IMR-90 (cell line): Measurements from ENCODE around the gene SURF2. TPM values are rescaled to one million over a fixed set of nuclear protein-coding genes. Genes with fewer than 3 reads are reported as not detected.
"Not testable (repeated sequence)": the region's sequence is repeated elsewhere in the genome, so short reads cannot be mapped to it uniquely, and the experiment has no call there.

Experiments
- ATAC-seq: fragments of 200-7000 bp; cut with Tn5 transposase; 2 replicates; pipeline ENCODE4 v1.9.1; 2020; ENCODE audit warnings: low read depth, mild to moderate bottlenecking, moderate library complexity
- BruUV-seq: library from RNA; stranded (reverse); fragments of 400-500 nt; replicated peaks from 2 replicates; lab custom pipeline; 2021; lab: Mats Ljungman, UMichigan
- CTCF ChIA-PET: fragments of 300-600 bp; formaldehyde crosslinking; extraction: SDS; loops from one replicate; lab custom pipeline; 2021; ENCODE audit warnings: antibody characterized with exemption; lab: Yijun Ruan, JAX
- POLR2A ChIA-PET: fragments of 300-600 bp; sonication (Branson Sonifier 250); formaldehyde crosslinking; loops from one replicate; lab custom pipeline; 2022; ENCODE audit warnings: antibody characterized with exemption; ENCODE audit not compliant: unreplicated experiment; lab: Charles Lee
- DNase-seq: peaks from one replicate; pipeline ENCODE4 v3.0.0; 2013
- H2AFZ ChIP-seq: replicated peaks from 2 replicates; pipeline ENCODE3; 2013; ENCODE audit warnings: low read length, mild to moderate bottlenecking; ENCODE audit not compliant: poor library complexity
- H2AK5ac ChIP-seq: 2 replicates; pipeline ENCODE4 v1.6.1; 2013; ENCODE audit warnings: low read depth, low read length, inconsistent platforms
- H2AK9ac ChIP-seq: replicated peaks from 2 replicates; pipeline ENCODE3; 2013; ENCODE audit warnings: mild to moderate bottlenecking, low read depth, low read length, moderate library complexity; ENCODE audit not compliant: poor library complexity
- H2BK120ac ChIP-seq: 2 replicates; pipeline ENCODE4 v1.6.1; 2013; ENCODE audit warnings: low read depth, low read length, inconsistent platforms
- H2BK15ac ChIP-seq: 3 replicates; pipeline ENCODE4 v1.6.1; 2013; ENCODE audit warnings: low read depth, low read length, inconsistent platforms
- H2BK20ac ChIP-seq: 2 replicates; pipeline ENCODE4 v1.6.1; 2013; ENCODE audit warnings: low read depth, mild to moderate bottlenecking, inconsistent platforms, low read length, moderate library complexity
- H2BK5ac ChIP-seq: 2 replicates; pipeline ENCODE4 v1.6.1; 2013; ENCODE audit warnings: mild to moderate bottlenecking, low read depth, low read length, inconsistent platforms; ENCODE audit not compliant: poor library complexity, severe bottlenecking
- H3K14ac ChIP-seq: replicated peaks from 2 replicates; pipeline ENCODE4 v1.6.1; 2013; ENCODE audit warnings: low read depth, low read length, inconsistent platforms
- H3K18ac ChIP-seq: 2 replicates; pipeline ENCODE4 v1.6.1; 2013; ENCODE audit warnings: low read depth, low read length, control low read depth
- H3K23ac ChIP-seq: 2 replicates; pipeline ENCODE4 v1.6.1; 2013; ENCODE audit warnings: low read depth, low read length, inconsistent platforms
- H3K27ac ChIP-seq: 2 replicates; pipeline ENCODE4 v1.5.1; 2013; ENCODE audit warnings: mild to moderate bottlenecking, control low read depth, low read length; ENCODE audit not compliant: insufficient read depth
- H3K27me3 ChIP-seq: 2 replicates; pipeline ENCODE4 v1.6.1; 2013; ENCODE audit warnings: low read length; ENCODE audit not compliant: control insufficient read depth, insufficient read depth
- H3K36me3 ChIP-seq: 2 replicates; pipeline ENCODE4 v1.6.1; 2013; ENCODE audit warnings: low read length, mixed read lengths; ENCODE audit not compliant: control insufficient read depth, insufficient read depth
- H3K4ac ChIP-seq: 2 replicates; pipeline ENCODE4 v1.6.1; 2013; ENCODE audit warnings: low read depth, low read length, inconsistent platforms
- H3K4me1 ChIP-seq: 2 replicates; pipeline ENCODE4 v1.6.1; 2013; ENCODE audit warnings: low read length, mixed read lengths; ENCODE audit not compliant: control insufficient read depth, insufficient read depth
- H3K4me2 ChIP-seq: 2 replicates; pipeline ENCODE4 v1.6.1; 2013; ENCODE audit warnings: low read depth, mild to moderate bottlenecking, control low read depth, low read length, moderate library complexity
- H3K4me3 ChIP-seq: 2 replicates; pipeline ENCODE4 v1.5.1; 2013; ENCODE audit warnings: low read depth, mild to moderate bottlenecking, control low read depth, low read length, moderate library complexity; ENCODE audit not compliant: insufficient read depth
- H3K56ac ChIP-seq: 2 replicates; pipeline ENCODE4 v1.6.1; 2013; ENCODE audit warnings: low read length, inconsistent platforms; ENCODE audit not compliant: insufficient read depth; ENCODE audit errors: extremely low read depth
- H3K79me1 ChIP-seq, 2 experiments: 2 replicates each; pipeline ENCODE4 v1.6.1; 2013; ENCODE audit warnings: low read length in 2 of 2, inconsistent platforms in 1 of 2, low read depth in 1 of 2
- H3K9ac ChIP-seq: 2 replicates; pipeline ENCODE4 v1.6.1; 2013; ENCODE audit warnings: low read depth, low read length, control low read depth
- H3K9me1 ChIP-seq: 2 replicates; pipeline ENCODE4 v1.6.1; 2013; ENCODE audit warnings: low read length, inconsistent platforms; ENCODE audit not compliant: insufficient read depth
- H3K9me3 ChIP-seq: 2 replicates; pipeline ENCODE4 v1.6.1; 2013; ENCODE audit warnings: low read length; ENCODE audit not compliant: control insufficient read depth, insufficient read depth
- H4K20me1 ChIP-seq: 2 replicates; pipeline ENCODE4 v1.6.1; 2013; ENCODE audit warnings: low read length, inconsistent platforms; ENCODE audit not compliant: insufficient read depth
- H4K5ac ChIP-seq: 2 replicates; pipeline ENCODE4 v1.6.1; 2013; ENCODE audit warnings: mild to moderate bottlenecking, low read depth, low read length, control low read depth
- H4K8ac ChIP-seq, 2 experiments: 2 replicates each; pipeline ENCODE4 v1.6.1; 2013; ENCODE audit warnings: low read depth in 2 of 2, low read length in 2 of 2, control low read depth in 1 of 2, inconsistent platforms in 1 of 2
- H4K91ac ChIP-seq: 2 replicates; pipeline ENCODE4 v1.6.1; 2013; ENCODE audit warnings: low read depth, low read length, inconsistent platforms; ENCODE audit not compliant: insufficient read depth
- BHLHE40 ChIP-seq: fragments of 150-350 bp; IDR thresholded peaks from 2 replicates; pipeline ENCODE4 v1.6.1; 2016; ENCODE audit warnings: mild to moderate bottlenecking, low read depth, low read length
- CHD1 ChIP-seq: IDR thresholded peaks from 2 replicates; pipeline ENCODE4 v1.6.1; 2012; ENCODE audit warnings: low read depth, low read length, improper control_type of control experiment
- ELK1 ChIP-seq: fragments of 150-350 bp; IDR thresholded peaks from 2 replicates; pipeline ENCODE4 v1.6.1; 2016; ENCODE audit warnings: low read depth, mild to moderate bottlenecking, low read length, moderate library complexity, borderline replicate concordance
- MAZ ChIP-seq: IDR thresholded peaks from 2 replicates; pipeline ENCODE4 v1.6.1; 2012; ENCODE audit warnings: low read depth, mild to moderate bottlenecking, low read length, improper control_type of control experiment, moderate library complexity, borderline replicate concordance
- SMC3 ChIP-seq: fragments of 150-350 bp; IDR thresholded peaks from 2 replicates; pipeline ENCODE4 v1.6.1; 2016; ENCODE audit warnings: low read depth, mild to moderate bottlenecking, antibody characterized with exemption, low read length, moderate library complexity
- WGBS, 2 experiments: methylation state at CpG; one replicate each; pipeline versions ENCODE4 v1.1.5 to v1.1.7; 2013; ENCODE audit warnings: missing lambda C conversion rate in 2 of 2; ENCODE audit not compliant: insufficient read length in 1 of 2; ENCODE audit errors: extremely low coverage in 2 of 2; 5-methylcytosine and 5-hydroxymethylcytosine counted together
- dilution Hi-C: fragments of 300-500 bp; cut with HindIII; formaldehyde crosslinking; loops from one replicate; pipeline ENCODE4 v1.14.3; 2018; ENCODE audit warnings: low sequenced_read_pairs; ENCODE audit not compliant: unreplicated experiment
- in situ Hi-C: fragments of 300-500 bp; cut with MboI; formaldehyde crosslinking; loops from 3 replicates; pipeline ENCODE4 v1.14.3; 2019; ENCODE audit warnings: low sequenced_read_pairs, inconsistent platforms, mixed read lengths
- intact Hi-C: fragments of 100-400 bp; cut with micrococcal nuclease; formaldehyde crosslinking; loops from 2 replicates; pipeline ENCODE4 v1.10.0; 2022
- polyA plus RNA-seq, 3 experiments: library from polyadenylated mRNA; depleted of rRNA; stranded (reverse); fragments of >200 nt; gene quantifications; 2 replicates each; pipeline ENCODE4 v1.2.3, GENCODE V29; 2012; ENCODE audit warnings: low replicate concordance in 1 of 3
- total RNA-seq: library from RNA; depleted of rRNA; stranded (reverse); fragments of >200 nt; gene quantifications from 2 replicates; pipeline ENCODE4 v1.2.3, GENCODE V29; 2012
- TF ChIP-seq, protein P1 (sequence below): fragments of 150-350 bp; IDR thresholded peaks from 2 replicates; pipeline ENCODE4 v1.6.1; 2017; ENCODE audit warnings: mild to moderate bottlenecking, antibody characterized with exemption, low read length, low read depth

The SURF2 gene
- total and polyA plus RNA-seq, 2 of the 4 experiments (the other 2 are of a cell fraction): 9.9 to 16.3 TPM

DNA sequence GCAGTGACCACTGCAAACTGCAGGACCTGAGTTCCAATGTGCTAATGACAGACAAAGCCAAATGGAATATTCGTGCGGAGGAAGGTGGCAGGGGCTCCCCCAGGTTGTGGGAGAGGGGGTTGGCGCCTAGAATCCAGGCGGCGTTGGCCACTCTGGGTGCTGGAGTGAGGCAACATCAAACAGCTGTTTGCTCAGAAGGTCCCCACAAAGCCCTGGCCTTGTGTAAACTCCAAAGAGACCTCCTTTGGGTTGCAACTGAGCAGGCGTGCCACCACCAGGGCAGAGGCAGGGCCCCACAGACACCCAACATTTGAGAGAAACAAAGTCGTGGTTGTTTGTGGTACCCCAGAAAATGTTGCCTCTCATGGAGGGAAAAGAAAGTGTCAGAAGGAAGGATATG, 34.4 kb downstream of the SURF2 start:
- no peaks in the 10 kb centered on the region for H3K4me1 ChIP-seq
- H3K79me1 ChIP-seq: no peaks in the 10 kb centered on the region
- H3K9me1 ChIP-seq: no peaks in the 10 kb centered on the region
- H3K9ac ChIP-seq: no peak overlapping the region
- H3K36me3 ChIP-seq: no peaks in the 10 kb centered on the region
- H2BK15ac ChIP-seq: no peak overlapping the region
- TF ChIP-seq BHLHE40: no peak
- no peak for TF ChIP-seq CHD1
- TF ChIP-seq ELK1: no peak
- no peak for TF ChIP-seq MAZ
- no peak for TF ChIP-seq SMC3
- TF ChIP-seq, protein P1, sequence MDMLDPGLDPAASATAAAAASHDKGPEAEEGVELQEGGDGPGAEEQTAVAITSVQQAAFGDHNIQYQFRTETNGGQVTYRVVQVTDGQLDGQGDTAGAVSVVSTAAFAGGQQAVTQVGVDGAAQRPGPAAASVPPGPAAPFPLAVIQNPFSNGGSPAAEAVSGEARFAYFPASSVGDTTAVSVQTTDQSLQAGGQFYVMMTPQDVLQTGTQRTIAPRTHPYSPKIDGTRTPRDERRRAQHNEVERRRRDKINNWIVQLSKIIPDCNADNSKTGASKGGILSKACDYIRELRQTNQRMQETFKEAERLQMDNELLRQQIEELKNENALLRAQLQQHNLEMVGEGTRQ: no peak
- H3K56ac ChIP-seq: no peak overlapping the region
- H2BK5ac ChIP-seq: no peak overlapping the region
- no peak overlapping the region for H3K18ac ChIP-seq
- dilution Hi-C loops (no loop called here), in situ Hi-C loops (no loop called here), intact Hi-C loops (no loop called here)
- no peak overlapping the region for H3K14ac ChIP-seq
- H3K4me2 ChIP-seq: no peak overlapping the region
- H3K4ac ChIP-seq: no peak overlapping the region
- ChIA-PET CTCF (no interaction called here), POLR2A (no interaction called here)
- no peak overlapping the region for H3K27ac ChIP-seq
- DNase-seq (no peak), ATAC-seq (no peak)
- no peak overlapping the region for H2AK5ac ChIP-seq
- 40% methylated on average over 1 of the region's 7 CpGs; no CpG with 5 or more reads in 1 of the 2 experiments for WGBS, 2 experiments
- H4K8ac ChIP-seq: no peak overlapping the region
- H3K23ac ChIP-seq: no peak overlapping the region
- BruUV-seq: no TSS peak
- no peak overlapping the region for H2BK120ac ChIP-seq
- no peaks in the 10 kb centered on the region for H3K9me3 ChIP-seq
- no peak overlapping the region for H2BK20ac ChIP-seq
- H3K4me3 ChIP-seq: no peak overlapping the region
- no peak overlapping the region for H2AFZ ChIP-seq
- no peaks in the 10 kb centered on the region; the same call in 1 of the 2 replicates for H4K20me1 ChIP-seq
- H4K5ac ChIP-seq: no peak overlapping the region
- no peak overlapping the region for H4K91ac ChIP-seq
- H3K27me3 ChIP-seq: peaks cover 26% of the 10 kb centered on the region
- H2AK9ac ChIP-seq: no peak overlapping the region

DNA sequence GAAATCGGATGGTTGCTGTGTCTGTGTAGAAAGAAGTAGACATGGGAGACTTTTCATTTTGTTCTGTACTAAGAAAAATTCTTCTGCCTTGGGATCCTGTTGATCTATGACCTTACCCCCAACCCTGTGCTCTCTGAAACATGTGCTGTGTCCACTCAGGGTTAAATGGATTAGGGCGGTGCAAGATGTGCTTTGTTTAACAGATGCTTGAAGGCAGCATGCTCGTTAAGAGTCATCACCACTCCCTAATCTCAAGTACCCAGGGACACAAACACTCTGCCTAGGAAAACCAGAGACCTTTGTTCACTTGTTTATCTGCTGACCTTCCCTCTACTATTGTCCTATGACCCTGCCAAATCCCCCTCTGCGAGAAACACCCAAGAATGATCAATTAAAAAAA, 35.1 kb downstream of the SURF2 start:
- H4K5ac ChIP-seq, H4K8ac ChIP-seq, H3K79me1 ChIP-seq, POLR2A ChIA-PET, intact Hi-C loops, H3K36me3 ChIP-seq, H4K91ac ChIP-seq, H3K18ac ChIP-seq, H2AK9ac ChIP-seq, ATAC-seq, CTCF ChIA-PET, H3K4me1 ChIP-seq, H3K9me1 ChIP-seq, H4K20me1 ChIP-seq, H3K23ac ChIP-seq, H2BK5ac ChIP-seq, H3K4me2 ChIP-seq, H3K56ac ChIP-seq, in situ Hi-C loops, H3K27ac ChIP-seq, H3K4me3 ChIP-seq, H2BK120ac ChIP-seq, H2AK5ac ChIP-seq, H2BK15ac ChIP-seq, H2BK20ac ChIP-seq, dilution Hi-C loops, DNase-seq, H3K14ac ChIP-seq, BruUV-seq, H3K9me3 ChIP-seq, H2AFZ ChIP-seq, H3K4ac ChIP-seq, H3K9ac ChIP-seq: not testable (repeated sequence)
- peaks cover 27% of the 10 kb centered on the region for H3K27me3 ChIP-seq
- no CpG with 5 or more reads among the region's 4 CpGs for WGBS, 2 experiments
